HUDEP-2 (cell line): ENCODE data around the gene FGF2.
"Not testable (repeated sequence)": the region's sequence is repeated elsewhere in the genome, so short reads cannot be mapped to it uniquely, and the experiment has no call there.

Experiments
- DNase-seq, 76 experiments: peaks; one replicate each; lab custom pipeline; 2025; ENCODE audit not compliant: unreplicated experiment in 76 of 76; lab: John Stamatoyannopoulos, UW

Gene FGF2

DNA sequence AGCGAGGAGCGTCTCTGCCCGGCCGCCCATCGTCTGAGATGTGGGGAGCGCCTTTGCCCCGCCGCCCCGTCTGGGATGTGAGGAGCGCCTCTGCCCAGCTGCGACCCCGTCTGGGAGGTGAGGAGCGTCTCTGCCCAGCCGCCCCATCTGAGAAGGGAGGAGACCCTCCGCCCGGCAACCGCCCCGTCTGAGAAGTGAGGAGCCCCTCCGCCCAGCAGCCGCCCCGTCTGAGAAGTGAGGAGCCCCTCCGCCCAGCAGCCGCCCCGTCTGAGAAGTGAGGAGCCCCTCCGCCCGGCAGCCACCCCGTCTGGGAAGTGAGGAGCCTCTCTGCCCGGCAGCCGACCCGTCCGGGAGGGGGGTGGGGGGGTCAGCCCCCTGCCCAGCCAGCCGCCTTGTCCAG, 14.8 kb upstream of the FGF2 start:
- DNase-seq: not testable (repeated sequence)

DNA sequence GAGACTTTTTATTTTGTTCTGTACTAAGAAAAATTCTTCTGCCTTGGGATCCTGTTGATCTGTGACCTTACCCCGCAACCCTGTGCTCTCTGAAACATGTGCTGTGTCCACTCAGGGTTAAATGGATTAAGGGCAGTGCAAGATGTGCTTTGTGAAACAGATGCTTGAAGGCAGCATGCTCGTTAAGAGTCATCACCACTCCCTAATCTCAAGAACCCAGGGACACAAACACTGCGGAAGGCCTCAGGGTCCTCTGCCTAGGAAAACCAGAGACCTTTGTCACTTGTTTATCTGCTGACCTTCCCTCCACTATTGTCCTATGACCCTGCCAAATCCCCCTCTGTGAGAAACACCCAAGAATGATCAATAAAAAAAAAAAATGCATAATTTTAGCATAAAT, 13.8 kb upstream of the FGF2 start:
- DNase-seq: not testable (repeated sequence)

DNA sequence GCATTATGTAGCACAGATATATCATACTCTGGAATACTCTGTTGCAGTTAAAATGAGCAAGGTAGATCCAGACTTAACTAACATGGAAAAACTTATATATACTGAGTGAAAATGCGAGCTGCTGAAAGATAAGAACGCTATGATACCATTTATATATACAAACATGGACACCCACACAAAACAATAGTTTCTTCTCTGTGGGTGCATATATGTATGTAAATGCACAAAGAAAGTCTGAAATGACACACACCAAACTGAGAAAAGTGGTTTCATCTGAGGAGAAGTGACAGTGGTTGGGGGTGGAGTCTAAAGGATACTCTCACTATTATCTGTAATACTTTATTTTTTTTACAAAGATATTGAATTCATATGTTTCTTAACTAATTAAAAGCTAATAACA, 12.2 kb upstream of the FGF2 start:
- no peak for DNase-seq

DNA sequence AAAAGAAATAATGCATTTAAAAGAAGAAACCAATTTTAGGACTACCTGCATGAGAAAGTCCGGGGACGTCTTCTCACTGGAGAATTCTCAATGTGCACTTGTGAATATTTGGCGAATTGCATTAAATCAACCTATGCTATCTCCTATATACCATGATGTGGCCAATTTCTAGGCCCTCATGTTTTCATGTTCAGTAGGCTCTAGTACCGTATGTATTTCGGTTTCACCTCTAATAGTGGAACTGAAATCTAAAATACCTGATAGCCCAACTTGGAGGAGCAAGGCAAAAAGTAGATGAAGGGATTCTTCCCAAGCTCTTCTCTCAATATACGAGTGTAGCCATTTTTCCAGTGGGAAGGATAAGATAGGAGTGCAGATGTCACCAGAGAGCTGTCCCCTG, 11.4 kb upstream of the FGF2 start:
- DNase-seq: no peak

DNA sequence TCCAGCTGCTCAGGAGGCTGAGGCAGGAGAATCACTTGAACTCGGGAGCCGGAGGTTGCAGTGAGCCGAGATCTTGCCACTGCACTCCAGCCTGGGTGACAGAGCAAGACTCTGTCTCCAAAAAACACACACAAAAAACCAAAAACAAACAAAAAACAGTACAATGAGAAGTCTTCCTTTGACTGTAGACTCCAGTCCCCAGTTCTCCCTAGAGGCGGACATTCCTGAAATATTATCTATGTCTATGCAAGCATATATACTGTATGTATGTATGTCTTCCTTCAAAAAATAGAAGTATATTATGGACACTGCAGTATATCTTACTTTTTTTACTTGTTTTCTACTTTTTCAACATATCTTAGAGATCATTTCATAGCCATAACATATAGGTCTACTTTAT, 10.2 kb upstream of the FGF2 start:
- DNase-seq: no peak

DNA sequence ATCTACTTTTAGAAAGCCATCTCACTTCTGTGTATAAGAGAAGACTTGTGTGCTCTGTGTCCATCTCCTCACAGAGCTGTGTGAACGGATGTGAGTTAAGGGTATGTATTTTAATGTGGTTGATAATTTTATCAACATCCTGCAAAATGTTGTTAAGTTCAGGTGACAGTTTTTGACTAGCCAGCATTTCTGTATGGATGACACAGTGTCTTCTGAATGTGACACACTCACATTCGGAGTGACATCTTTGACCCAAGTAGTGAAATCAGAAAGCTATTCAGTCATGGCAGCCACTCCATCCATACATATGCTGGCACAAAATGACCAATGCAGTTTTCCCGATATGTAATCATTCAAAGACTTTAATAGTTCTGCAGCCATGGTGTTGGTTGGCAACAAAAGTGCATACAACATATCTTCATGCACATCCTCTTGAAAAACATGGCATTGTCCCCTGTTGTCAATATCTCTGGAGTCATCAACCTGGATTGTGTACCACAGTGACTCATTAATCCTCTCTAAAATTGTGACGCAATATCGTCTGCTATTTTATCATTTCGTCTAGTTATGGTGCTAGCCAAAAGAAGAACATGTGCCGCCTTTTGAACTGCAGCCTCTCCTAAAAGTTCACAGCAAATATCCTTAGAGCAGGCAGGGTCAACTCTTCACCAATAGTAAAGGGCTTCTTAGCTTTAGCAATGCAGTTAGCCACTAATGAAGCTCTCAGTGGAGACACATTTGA, 6.8 kb upstream of the FGF2 start:
- no peak for DNase-seq

DNA sequence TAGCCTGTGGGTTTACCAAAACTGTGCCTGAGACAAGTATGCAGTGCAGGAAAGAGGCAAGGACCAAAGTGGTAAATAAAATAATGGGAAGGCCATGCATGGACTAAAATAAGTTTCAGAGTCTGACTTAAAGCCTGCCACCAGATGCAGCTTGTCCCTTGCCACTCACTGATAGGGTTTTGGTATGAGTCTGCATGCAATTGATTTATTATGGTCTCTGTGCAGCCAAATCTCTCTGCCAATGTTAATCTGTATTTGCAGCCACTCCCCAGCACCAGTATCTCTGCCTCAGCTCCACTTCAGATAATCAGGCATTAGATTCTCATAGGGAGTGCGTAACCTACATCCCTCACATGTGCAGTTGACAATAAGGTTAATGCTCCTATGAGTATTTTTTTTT, 5.5 kb upstream of the FGF2 start:
- peak in 4 of 76 experiments; percentile 2 to 11 (median 5) for DNase-seq

DNA sequence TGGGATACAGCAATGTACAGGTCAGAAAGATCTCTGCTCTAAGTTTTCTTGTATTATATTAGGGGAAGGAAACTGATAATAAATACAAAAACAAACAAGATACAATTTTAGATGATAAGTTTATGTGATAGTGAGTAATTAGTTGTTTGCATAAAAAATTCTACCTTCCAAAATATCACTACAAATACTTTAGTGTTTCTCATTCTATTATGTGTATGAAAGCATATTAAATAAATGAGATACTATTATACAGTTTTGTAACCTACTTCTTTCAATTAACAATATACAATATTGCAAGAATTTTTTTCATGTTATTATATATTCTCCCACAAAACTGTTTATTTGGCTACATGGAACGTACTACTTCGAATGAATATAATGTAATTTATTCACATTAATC, 4.2 kb upstream of the FGF2 start:
- DNase-seq: no peak

DNA sequence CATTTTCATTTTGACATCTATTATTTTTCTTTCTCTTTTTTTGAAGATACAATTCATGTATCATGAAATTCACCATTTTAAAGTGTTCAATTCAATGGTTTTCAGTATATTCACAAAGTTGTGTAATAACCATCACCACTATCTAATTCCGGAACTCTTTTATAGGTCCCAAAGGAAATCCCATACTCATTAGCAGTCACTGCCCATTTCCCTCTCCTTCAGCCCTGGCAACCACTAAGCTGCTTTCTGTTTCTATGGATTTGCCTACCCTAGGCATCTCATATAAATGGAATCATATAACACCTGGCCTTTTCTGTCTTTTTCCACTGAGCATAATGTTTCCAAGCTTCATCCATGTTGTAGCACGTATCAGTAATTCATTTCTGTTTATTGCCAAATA, 3.2 kb upstream of the FGF2 start:
- no peak for DNase-seq

DNA sequence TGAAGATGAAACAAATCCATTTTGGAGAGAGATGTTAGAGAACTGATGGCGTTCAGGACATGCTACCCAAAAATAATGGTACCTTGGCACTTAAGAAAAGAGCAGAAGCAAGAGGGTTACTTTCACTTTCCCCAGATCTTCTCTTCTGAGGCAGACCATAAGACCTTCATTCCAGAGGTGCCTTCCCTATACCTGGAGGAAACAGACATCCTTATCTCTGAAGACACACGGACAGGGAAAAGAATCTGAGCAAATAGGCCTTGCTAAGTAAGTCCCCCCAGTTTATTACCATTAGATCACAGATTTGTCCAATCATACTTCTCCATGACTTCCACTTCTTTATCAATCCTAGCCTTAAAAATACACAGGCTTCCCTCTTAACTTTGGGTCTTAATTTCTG, 2.0 kb upstream of the FGF2 start:
- no peak for DNase-seq

DNA sequence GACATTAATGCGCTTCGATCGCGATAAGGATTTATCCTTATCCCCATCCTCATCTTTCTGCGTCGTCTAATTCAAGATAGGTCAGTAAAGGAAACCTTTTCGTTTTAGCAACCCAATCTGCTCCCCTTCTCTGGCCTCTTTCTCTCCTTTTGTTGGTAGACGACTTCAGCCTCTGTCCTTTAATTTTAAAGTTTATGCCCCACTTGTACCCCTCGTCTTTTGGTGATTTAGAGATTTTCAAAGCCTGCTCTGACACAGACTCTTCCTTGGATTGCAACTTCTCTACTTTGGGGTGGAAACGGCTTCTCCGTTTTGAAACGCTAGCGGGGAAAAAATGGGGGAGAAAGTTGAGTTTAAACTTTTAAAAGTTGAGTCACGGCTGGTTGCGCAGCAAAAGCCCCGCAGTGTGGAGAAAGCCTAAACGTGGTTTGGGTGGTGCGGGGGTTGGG, 528 bp upstream of the FGF2 start:
- DNase-seq: no peak

DNA sequence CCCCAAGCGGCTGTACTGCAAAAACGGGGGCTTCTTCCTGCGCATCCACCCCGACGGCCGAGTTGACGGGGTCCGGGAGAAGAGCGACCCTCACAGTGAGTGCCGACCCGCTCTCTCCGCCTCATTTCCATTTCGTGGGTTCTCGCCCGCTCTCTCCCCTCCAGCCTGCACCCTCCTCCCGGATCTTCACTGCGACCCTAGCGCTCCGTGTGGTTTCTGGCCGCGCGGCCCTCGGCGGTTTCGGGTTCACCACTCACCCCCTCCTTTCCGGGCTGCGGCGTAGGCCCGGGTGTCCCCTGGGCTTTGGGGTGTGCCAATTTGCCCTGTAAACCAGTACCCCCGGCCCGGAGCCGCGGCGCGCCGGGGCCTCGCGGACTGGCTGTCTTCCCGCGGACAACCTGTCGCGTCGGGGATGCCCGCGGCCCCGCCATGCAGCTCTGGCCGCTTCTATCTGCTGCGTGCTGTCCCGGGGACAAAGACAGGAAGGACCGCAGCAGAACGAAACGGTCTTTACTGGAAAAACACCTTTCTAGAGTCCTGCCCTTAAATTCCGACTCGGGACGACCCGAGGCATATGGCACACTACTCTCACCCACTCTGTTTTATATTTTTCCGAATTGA, 737 bp downstream of the FGF2 start:
- DNase-seq: no peak

DNA sequence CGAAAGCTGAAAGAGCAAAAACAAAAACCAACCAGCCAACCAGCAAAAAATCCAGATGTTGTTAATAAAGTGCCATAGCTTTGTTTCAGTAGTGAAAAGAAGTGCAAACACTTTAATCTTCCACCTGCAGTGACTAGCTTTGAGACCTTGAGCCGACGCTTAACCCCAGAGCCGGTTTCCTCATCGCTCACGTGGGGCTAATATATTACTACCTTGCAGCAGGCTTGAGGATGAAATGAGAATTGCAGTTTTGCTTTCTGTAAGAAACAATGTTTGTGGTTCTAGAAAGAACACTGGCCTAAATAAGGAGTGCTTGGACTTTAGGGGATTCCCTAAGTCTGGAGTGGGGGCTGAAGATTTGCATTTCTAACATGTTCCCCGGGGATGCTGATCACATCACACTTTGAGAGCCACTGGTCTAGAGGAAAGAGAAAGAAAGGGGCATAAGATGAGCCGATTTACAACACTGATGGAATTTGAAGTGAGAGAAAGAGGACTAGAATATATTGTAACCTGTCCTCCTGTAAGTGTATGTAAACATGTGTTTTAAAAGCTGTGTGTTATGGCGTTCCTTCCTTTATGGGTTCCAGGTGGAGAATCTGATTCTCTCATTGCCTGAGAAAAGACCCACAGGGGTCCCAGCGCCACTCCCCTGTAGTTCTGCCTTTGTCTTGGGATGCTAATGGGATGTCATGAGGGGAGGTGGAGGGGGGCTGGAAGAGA, 1.4 kb downstream of the FGF2 start:
- peak in 1 of 76 experiments; percentile 3 for DNase-seq

DNA sequence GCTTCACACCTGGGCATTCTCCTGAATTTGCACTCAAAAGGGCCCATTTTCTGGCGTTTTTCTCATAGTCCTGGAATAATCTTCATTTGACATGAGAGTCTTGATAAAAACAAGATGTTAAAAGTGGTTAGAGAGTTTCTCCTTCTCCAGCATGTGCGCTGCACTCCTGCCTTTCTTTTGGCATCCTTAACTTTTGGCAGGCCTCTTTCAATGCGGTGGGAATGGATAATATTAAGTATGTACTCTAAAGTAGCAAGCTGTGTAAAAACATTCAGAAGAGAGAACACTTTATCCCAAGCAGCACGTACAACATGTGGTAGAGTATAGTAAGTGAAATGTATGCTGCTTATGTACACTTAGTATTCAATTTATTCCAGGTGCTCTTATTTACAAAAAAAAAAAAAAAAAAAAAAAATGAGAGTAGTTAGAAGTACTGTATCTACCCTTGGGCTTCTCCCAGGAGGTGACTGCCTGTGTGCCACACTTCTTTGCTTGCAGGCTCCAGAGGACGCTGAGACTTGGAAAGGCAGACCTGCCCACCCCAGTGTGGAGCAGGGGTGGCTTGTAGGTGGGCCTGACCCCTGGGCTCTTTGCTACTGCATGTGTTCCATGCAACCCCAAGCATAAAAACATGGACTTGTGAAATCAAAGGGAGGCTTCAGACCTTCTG, 3.9 kb downstream of the FGF2 start:
- DNase-seq: no peak

DNA sequence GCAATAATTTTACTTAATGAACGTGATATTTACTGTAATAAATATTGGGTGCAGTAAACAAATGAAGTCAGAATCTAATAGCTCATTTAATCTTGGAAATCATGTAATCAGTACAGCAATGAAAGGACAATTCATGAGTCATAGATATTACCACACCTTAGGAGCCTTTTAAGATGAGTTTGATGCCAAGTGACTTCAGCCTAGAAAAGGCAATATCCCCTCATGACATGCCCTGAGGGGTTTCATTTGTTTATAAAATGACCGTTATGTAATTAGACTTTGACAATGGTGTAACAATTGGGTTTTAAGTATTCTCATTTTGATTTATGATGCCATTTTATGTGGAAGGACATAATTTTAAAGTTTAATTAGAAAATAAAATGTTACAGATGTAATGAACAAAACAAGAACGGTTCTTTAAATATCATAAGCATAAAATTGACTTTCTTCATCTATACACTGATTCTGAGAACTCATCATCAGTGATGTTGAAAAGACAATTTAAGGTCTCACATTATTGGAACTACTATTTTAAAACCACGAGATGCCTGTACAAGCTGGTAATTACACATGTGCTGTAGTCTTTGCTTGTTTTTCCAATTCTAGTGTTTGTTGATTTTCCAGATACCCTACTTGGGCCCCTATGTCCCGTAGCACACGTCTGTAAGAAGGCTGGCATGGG, 5.0 kb downstream of the FGF2 start:
- DNase-seq: no peak

DNA sequence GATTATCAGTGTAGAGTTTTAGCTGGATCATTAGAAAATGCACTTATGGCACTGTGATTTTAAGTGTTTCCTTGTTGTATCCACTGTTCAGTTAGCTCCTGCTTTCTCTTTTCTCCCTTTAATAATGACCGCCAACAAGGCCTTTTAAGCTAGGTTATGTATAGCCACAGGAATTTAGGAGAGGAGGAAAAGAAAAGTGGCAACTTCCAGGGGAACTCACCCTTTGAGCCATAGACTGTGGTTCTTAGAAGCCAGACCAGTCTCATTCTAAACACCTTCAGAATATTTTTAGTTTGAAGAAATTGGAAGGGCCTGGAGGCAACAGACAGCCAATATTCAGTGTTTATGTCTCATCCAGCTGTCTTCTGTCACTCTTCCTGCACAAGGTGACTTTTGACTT, 6.1 kb downstream of the FGF2 start:
- DNase-seq: no peak

DNA sequence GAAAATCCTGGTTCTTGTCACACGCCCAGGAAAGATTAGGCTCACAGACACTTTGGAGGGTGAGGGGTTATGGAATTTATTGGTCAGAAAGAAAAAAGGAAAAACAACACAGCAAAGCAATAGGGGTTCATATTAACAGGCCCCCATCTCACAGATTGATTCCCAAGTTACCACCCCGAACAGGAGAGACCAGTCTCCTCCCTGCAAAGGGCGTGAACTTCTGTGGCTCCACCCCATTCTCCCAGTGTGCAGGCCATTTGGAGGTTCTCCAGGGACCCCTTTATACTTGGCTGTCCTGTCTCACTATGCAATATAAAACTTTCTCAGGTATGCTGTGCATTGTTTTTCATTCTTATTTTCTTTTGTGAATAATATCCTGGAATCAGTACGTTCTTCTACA, 7.4 kb downstream of the FGF2 start:
- DNase-seq: no peak

DNA sequence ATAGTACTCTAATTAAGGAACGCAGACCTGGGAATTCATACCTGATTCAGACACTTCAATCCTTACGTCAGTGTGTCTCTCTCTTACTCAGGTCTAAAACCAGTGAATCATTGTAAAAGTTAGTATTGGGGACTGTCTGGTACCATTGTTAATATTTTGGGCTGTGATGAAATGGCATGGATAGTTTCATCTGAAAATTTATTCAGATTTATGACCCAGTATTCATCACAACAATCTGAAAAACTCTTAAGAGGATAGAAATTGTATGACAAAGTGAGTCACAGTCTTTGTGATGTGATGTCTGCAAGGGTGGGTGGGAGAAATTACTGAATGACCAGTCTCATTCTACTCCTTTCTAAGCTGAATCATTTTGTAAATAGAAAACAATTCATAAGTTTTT, 10.3 kb downstream of the FGF2 start:
- no peak for DNase-seq

DNA sequence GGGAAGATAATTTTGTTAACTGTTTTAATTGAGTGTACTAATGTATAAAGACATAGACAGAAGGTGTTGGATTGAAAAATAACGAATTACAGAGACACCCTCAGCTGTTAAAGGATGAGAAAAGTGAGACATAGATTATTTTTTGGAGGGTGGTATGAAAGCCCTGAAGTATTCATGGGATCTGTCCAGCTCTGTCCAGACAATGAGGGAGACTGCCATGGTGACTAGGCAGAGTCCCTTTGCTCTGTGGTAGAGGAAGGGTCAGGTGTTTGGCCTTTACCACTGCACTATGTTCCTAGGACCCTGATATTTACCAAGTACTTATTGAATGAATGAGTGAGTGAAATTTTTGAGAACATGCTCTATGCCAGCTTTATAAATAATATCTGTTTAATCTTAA, 11.4 kb downstream of the FGF2 start:
- DNase-seq: no peak

DNA sequence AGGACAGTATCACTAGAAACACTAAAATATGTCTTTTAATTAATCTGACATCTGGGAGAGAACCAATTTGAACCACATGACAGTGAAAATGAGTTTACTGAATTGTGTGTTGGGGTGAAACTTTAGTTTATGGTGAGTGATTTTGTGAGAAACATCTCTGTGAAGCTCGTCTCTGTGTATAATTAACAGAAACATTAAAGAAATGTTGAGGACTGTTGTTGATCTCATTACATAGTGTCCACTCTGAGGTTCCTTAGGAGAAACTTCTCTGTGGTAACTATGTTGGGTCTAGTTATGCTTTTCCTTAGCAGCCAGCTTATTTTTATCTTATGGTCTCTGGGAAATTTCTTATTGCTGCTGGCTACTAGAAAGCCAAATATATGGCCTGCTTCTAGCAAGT, 15.8 kb downstream of the FGF2 start:
- DNase-seq: no peak

DNA sequence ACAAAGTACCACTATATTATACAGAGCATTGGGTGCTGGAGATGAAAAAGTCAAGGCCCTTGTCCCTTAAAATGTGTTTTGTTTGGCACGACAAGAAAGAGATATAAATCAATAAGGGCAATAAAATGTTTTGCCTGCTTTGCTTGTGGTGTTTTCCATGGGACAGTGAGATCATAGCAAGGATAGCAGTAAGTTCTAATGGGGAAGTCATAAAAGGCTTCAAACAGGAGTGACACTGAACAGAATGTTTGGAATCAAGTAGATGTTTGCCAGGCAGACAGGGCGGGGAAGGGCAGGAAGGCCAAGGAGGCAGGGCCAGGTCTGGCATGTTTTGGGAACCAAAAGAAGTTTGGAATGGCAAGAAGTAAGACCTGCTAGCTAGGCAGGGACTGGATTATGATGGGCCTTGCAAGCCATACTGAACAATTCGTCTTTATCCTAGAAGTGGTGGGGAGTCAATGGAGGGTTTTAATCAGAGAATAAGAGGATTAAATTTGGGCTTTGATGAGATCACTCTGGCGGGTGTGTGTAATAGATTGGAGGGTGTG, 16.4 kb downstream of the FGF2 start:
- no peak for DNase-seq
